GM18870 (cell line): ENCODE measurements around the gene CXCR5.

Experiments
- ATAC-seq: cut with Tn5 transposase; IDR thresholded peaks from one replicate; pipeline ENCODE4 v1.9.1; 2021; ENCODE audit warnings: moderate library complexity; ENCODE audit not compliant: unreplicated experiment

The CXCR5 gene

GRCh38 chr11:118924591-118925585 lies 41.2 kb downstream of the CXCR5 start:
- no peak for ATAC-seq

DNA sequence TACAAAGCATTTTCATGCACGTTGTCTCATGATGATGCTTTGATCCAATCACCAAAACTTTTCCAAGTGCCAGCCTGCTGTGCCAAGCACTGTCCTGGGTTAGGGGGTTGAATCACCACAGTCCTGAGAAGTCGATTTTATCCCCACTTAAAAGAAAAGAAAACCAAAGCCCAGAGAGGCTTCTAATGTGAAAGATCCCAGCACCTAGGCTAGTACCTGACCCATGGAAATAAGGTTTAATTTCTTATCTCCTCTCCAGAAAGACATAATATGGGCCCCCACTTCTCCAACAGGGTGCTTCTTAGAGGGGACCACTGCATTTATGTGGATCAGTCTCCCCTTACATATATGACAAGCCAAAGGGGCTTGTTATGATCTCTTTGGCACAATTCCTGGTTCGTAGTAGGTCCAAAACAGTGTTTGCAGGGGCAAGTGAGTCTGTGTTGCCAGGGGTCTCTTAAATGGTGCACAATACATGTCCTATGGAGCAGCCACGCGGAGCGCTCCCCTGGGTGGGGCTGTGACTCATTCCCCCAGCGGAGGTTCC lies 43.9 kb downstream of the CXCR5 start:
- ATAC-seq = no peak

DNA sequence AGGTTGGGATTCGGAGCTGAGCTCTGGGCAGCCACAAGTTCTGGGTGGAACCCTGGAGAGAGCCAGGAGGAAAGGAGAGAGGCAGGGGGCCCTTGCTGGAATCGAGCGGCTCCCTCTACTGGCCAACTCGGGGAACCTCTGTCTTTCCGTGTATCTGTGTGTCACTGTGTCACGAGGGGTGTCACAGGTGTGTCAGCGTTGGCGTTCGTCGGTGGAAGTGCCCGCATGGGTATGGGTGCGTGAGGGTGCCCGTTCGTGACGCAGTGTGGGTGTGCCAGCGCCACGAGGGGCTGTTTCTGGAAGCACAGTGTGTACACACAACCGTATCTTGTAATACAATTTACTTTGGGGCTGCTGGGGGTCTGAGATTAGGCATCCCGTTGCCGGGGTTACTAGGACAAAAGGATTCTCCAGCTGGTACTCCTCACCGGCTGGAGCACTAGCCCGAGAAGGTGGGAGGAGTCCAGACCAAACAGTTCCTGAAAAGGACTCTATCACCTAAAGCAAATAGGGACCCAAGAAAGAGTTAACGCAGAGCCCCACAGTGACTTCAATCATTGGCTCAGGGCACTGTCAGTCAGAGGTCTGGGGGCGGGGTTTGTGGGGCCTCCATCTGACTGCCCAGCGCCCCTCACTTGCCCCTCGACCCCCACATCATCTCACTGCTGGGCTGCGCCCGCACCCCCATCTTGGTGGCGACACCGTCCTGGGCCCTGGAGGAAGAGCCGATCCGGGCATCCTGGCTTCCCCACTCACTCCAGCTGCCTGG lies 44.6 kb downstream of the CXCR5 start:
- no peak for ATAC-seq

DNA sequence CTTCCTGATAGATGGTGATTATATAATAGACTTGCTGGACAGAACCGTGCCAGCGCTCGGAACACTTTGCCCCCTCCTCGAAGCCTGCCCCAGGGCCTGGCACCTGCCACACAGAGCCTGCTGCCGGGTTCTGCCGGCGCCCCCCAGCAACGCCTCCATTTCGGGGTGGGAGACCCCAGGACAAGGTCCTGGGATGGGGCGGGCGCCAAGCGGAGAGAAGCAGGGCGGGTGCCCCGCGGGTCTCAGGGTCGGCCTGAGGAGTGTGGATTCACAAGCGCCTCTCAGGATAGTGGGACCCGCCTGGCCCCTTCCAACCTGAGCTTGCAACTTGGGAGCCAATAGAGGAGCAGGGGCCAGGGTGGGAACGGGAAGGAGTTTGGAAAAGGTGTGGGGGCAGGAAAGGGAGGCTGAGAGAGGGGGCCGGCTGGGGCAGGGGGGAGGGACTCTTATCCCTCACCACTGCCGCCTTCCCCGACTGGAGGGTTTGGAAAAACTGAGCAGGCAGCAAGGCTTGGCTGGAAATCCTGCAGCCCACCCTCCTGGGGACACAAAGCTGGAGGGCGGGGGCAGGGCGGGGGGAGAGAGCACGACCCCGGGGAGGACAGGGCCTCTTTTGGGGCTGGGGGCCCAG lies 45.3 kb downstream of the CXCR5 start:
- no peak for ATAC-seq

DNA sequence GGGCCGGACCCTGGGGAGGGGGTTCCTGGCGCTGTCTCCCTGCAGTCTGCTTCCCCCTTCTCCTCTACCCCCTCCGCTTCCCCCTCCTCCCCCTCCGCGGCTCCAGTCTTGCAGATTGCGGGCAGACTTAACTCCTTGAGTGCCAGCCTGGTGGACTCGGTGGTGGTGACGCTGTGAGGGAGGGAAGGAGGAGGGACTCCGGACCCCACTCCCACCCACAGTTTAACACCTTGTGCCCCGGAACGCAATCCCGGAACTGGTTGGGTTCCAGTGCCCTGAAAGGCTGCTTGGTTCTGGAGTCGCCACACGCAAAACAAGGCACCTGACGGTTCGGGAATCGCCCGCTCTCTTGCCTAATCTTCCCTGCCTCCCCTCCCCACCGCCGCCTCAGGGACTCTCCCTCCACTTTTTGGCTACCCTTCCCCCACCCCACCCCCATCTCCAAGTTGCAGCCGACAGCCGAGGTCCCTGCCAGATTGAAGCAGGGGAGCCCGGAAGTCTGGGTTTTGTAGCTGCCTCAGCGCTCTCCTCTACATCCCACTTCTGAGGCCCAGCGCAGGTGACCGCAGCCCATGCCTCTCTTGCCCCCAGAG lies 45.9 kb downstream of the CXCR5 start:
- ATAC-seq = no peak

GRCh38 chr11:118930094-118930712 lies 46.5 kb downstream of the CXCR5 start:
- no peak for ATAC-seq

GRCh38 chr11:118931571-118931970 lies 47.9 kb downstream of the CXCR5 start:
- ATAC-seq = no peak

- no peak for ATAC-seq
Observed at GRCh38 chr11:118933486-118933885, 49.8 kb downstream of the CXCR5 start.

DNA sequence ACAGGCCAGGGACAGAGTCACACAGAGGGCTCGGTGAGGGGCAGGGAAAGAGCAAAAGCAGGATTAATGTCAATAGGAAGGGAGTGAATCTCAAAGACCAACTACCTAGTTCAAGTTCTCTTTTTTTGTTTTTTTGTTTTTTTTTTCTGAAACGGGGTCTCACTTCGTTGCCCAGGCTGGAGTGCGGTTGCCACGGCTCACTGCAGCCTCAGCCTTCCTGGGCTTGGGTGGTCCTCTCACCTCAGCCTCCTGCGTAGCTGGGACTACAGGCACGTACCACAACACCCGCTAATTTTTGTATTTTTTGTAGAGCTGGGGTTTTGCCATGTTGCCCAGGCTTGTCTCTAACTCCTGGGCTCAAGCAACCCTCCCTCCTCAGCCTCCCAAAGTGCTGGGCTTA lies 51.7 kb downstream of the CXCR5 start:
- no peak for ATAC-seq

DNA sequence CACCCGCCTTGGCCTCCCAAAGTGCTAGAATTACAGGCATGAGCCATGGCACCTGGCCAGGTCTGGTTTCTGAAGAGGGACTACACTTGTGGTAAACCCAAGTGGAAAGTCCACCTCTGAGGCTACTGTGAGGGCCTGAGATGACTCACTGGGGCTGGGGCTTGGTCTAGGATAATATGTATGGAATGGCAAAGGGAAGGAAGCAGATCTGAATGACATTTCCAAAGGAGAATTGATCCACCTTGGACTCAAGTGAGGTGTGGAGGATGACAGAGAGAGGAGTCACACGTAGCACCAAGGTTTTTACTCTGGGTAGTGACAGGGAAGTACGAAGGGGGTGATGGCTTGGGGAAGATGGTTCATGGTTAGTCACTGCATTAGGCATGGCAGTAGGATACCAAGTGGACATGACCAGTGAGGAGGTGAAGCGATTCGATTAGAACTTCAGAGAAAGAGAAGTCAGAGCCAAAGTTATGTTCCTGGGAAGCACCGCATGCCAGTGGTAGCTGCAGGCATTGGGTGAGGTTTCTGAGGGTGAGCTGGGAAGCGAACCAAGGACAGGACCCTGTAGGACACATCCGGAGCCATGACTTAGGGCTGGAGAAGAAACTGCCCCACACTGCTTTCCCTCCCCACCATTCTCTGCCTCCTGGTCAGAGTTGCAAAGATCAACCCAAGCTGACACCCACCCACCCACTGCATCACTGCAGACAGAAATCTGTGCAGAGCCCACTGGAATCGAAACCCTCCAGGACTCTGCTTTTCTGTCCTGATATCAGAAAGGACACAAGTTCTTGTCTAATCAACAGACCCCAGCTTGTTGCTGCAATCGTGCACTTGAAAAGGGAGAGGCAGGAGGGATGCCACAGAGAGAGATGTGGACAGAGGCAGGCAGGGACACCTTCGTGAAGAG lies 55.1 kb downstream of the CXCR5 start:
- no peak for ATAC-seq

- no peak for ATAC-seq
Observed at GRCh38 chr11:118939404-118939915, 55.8 kb downstream of the CXCR5 start.

- no peak for ATAC-seq
Observed at GRCh38 chr11:118939953-118940598, 56.4 kb downstream of the CXCR5 start.

GRCh38 chr11:118947091-118947490 lies 63.4 kb downstream of the CXCR5 start:
- ATAC-seq = no peak
